Lung (tissue), 12 donors: ENCODE data around the gene SEC23B. TPM values are rescaled to one million over a fixed set of nuclear protein-coding genes. Genes with fewer than 3 reads are reported as not detected.
"Not testable (repeated sequence)": the region's sequence is repeated elsewhere in the genome, so short reads cannot be mapped to it uniquely, and the experiment has no call there.

ENCODE experiments used
- ATAC-seq: fragments of 200-7000 bp; cut with Tn5 transposase; one replicate; pipeline ENCODE4 v1.9.1; 2020; ENCODE audit warnings: moderate number of reproducible peaks; ENCODE audit not compliant: insufficient read depth, low FRiP score
- DNase-seq, 3 donors: peaks; one replicate each; pipeline ENCODE4 v3.0.0-alpha.2; 2013 to 2017
- H3K27ac ChIP-seq, 2 donors: one replicate each; pipeline ENCODE4 v1.5.1; 2013; ENCODE audit warnings: mild to moderate bottlenecking in 2 of 2, moderate library complexity in 2 of 2, control low read depth in 1 of 2, inconsistent platforms in 1 of 2, low read depth in 1 of 2, low read length in 1 of 2
- H3K27me3 ChIP-seq, 3 donors: one replicate each; pipeline ENCODE4 v1.5.1; 2013; ENCODE audit warnings: low read length in 2 of 3; ENCODE audit not compliant: control insufficient read depth in 3 of 3, insufficient read depth in 3 of 3
- H3K36me3 ChIP-seq, 4 donors: one replicate each; pipeline ENCODE4 v1.5.1; 2013; ENCODE audit warnings: low read length in 4 of 4, mild to moderate bottlenecking in 1 of 4, moderate library complexity in 1 of 4; ENCODE audit not compliant: control insufficient read depth in 4 of 4, insufficient read depth in 4 of 4
- H3K4me1 ChIP-seq, 5 donors: one replicate each; pipeline ENCODE4 v1.5.1; 2013; ENCODE audit warnings: low read length in 5 of 5, mild to moderate bottlenecking in 2 of 5, moderate library complexity in 1 of 5; ENCODE audit not compliant: control insufficient read depth in 5 of 5, insufficient read depth in 5 of 5
- H3K4me3 ChIP-seq: one replicate; pipeline ENCODE4 v1.5.1; 2013; ENCODE audit warnings: mild to moderate bottlenecking, control low read depth, moderate library complexity
- H3K9ac ChIP-seq, 2 donors: one replicate each; pipeline ENCODE4 v1.5.1; 2013; ENCODE audit warnings: low read length in 2 of 2, control low read depth in 1 of 2; ENCODE audit not compliant: insufficient read depth in 1 of 2
- H3K9me3 ChIP-seq, 4 donors: one replicate each; pipeline ENCODE4 v1.5.1; 2013; ENCODE audit warnings: low read length in 3 of 4, mild to moderate bottlenecking in 1 of 4, moderate library complexity in 1 of 4; ENCODE audit not compliant: control insufficient read depth in 4 of 4, insufficient read depth in 3 of 4
- CTCF ChIP-seq: IDR thresholded peaks from 2 replicates; pipeline ENCODE4 v1.5.1; 2012; ENCODE audit warnings: mild to moderate bottlenecking; ENCODE audit errors: control extremely low read depth, extremely low read depth
- WGBS, 2 donors: extraction: QIAGEN DNeasy Blood & Tissue Kit; methylation state at CpG; one replicate each; pipeline ENCODE4 v1.1.7; 2013; 5-methylcytosine and 5-hydroxymethylcytosine counted together
- polyA plus RNA-seq, 2 donors: library from polyadenylated mRNA; stranded (reverse); fragments of 200-250 nt; gene quantifications; one replicate each; pipeline ENCODE4 v1.2.1, GENCODE V29; 2013
- total RNA-seq, 2 donors: library from RNA; depleted of rRNA in 1 of 2; stranded (reverse); fragments of >200 nt in 1 of 2; gene quantifications; one replicate each; pipeline ENCODE4 v1.2.1, GENCODE V29; 2014 to 2021
- donor health status: control.
- donor health status: control.
- donor health status: Bipolar disorder and iron deficiency.
- donor health status: healthy.
- donor health status: DM: yes; HTN: yes; CAD: no.

SEC23B gene
- total and polyA plus RNA-seq, 4 donors, result 10.3 to 79.5 (median 57.8) TPM

GRCh38 chr20:18496740-18497592, 10.8 kb upstream of the SEC23B start, which contains the start of gene RBBP9:
RBBP9 (minus strand) TSS chr20:18497225; CDS start chr20:18497167, 58 bp downstream.
- peak; percentile 99 for ATAC-seq

DNA sequence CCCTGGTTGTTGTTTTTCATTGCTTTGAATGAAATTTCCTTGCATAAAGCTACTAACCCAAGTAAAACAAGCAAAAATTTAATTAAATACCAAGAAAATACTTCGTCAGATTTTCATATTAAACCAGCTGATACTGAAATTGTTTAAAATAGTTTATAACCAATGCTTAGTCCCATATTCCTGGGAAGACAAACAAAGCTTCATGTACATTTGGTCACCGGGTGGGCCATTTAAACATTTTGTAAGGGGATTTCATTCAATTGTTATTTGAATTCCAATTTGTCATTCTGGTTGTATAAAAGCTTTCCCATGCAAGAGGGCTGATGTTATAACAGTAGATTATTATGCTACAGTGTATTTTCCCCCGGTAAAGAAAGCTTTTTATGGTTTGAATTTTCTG, 10.1 kb upstream of the SEC23B start:
- 95 to 96% methylated on average over 3 of the region's 3 CpGs for WGBS, 2 donors
- Histone ChIP-seq H3K9ac (no peak overlapping the region), H3K9me3 (no peaks in the 10 kb centered on the region), H3K36me3 (peaks cover 4 to 13% (median 9%) of the 10 kb centered on the region in 4 donors), H3K4me3 (no peak overlapping the region), H3K4me1 (peaks cover 0 to 8% (median 6%) of the 10 kb centered on the region in 5 donors), H3K27me3 (peaks cover 0 to 4% (median 0%) of the 10 kb centered on the region in 3 donors), H3K27ac (no peak overlapping the region)
- TF ChIP-seq CTCF, result no peak
- no peak for ATAC-seq
- DNase-seq, result no peak

More at GRCh38 chr20:18496740-18497592, 10.8 kb upstream of the SEC23B start, which contains the start of gene RBBP9:
- 0 to 4% methylated on average over 31 of the region's 31 CpGs for WGBS, 2 donors
- Histone ChIP-seq H3K4me3 (peak within 1 kb of the TSS; percentile 81), H3K27me3 (no peaks in the 10 kb centered on the region), H3K9me3 (no peaks in the 10 kb centered on the region), H3K9ac (peak within 1 kb of the TSS; percentile 57 to 84), H3K4me1 (peaks cover 0 to 8% (median 6%) of the 10 kb centered on the region in 5 donors), H3K27ac (peak within 1 kb of the TSS; percentile 17 to 44), H3K36me3 (peaks cover 4 to 17% (median 11%) of the 10 kb centered on the region in 4 donors)
- no peak for TF ChIP-seq CTCF
- DNase-seq, result peak; percentile 91 to 94 (median 92)

DNA sequence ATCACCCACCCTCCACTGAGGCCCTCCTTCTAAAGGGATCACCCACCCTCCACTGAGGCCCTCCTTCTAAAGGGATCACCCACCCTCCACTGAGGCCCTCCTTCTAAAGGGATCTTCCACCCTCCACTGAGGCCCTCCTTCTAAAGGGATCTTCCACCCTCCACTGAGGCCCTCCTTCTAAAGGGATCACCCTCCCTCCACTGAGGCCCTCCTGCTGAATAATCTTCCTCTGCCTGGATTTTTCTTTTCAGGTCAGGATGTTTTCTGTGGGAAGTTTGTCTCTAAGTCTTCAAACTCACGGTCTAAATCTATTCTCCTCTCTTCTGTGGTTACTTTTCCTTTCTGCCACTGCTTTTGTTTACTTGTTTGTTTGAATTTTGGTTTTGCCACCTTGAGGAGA, 6.1 kb upstream of the SEC23B start:
- not testable (repeated sequence) for H3K9ac ChIP-seq, H3K4me3 ChIP-seq, H3K36me3 ChIP-seq, DNase-seq, ATAC-seq, H3K9me3 ChIP-seq, H3K27ac ChIP-seq, H3K4me1 ChIP-seq
- WGBS, 2 donors, result 60 to 85% methylated on average over 1 of the region's 1 CpG
- peaks cover 0 to 16% (median 10%) of the 10 kb centered on the region in 3 donors for H3K27me3 ChIP-seq

GRCh38 chr20:18504479-18505060, 3.2 kb upstream of the SEC23B start:
- peaks cover 0 to 16% (median 10%) of the 10 kb centered on the region in 3 donors for H3K27me3 ChIP-seq
- DNase-seq, result peak; percentile 11 to 14 (median 13)
- peaks cover 0 to 11% (median 5%) of the 10 kb centered on the region in 5 donors for H3K4me1 ChIP-seq
- WGBS, 2 donors, result 68 to 78% methylated on average over 31 of the region's 31 CpGs
- no peak for TF ChIP-seq CTCF
- no peaks in the 10 kb centered on the region for H3K36me3 ChIP-seq
- no peak overlapping the region for H3K4me3 ChIP-seq
- H3K9me3 ChIP-seq, result no peaks in the 10 kb centered on the region
- H3K27ac ChIP-seq, result no peak overlapping the region
- H3K9ac ChIP-seq, result no peak overlapping the region
- no peak for ATAC-seq
